CD4-positive, alpha-beta T cell treated with Interleukin-4 for 1 hour (primary cell): ENCODE data around the gene PCNX2.
A peak's percentile ranks its signal among the peaks of the same experiment; 100 is the strongest.

Experiments used
- DNase-seq, 2 donors: peaks; one replicate each; pipeline ENCODE4 v3.0.0-alpha.2; 2020 to 2022

PCNX2 gene

GRCh38 chr1:233255145-233255544 is 40.4 kb downstream of the PCNX2 start:
- DNase-seq: no peak

GRCh38 chr1:233253832-233254331 is 41.6 kb downstream of the PCNX2 start:
- no peak for DNase-seq

GRCh38 chr1:233253231-233253831 is 42.2 kb downstream of the PCNX2 start:
- no peak for DNase-seq

DNA sequence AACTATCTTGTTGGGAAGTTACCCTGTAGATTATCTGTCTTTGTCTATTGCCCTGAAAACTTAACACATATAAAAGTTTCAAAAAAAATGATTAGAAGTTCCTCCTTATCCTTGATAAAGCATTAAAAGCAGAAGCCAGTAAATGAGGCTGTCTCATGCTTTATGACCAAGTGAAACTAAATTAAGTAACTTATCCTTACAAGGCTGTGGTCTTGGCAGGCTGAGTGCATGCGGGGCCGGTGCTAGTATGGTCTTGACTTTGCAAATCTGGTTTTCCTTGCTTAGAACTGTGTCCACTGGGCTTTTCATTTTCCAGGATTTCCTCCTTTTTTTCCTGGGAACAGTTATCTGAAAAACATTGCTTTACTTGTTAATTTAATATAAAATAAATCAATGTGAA is 43.1 kb downstream of the PCNX2 start:
- no peak for DNase-seq

DNA sequence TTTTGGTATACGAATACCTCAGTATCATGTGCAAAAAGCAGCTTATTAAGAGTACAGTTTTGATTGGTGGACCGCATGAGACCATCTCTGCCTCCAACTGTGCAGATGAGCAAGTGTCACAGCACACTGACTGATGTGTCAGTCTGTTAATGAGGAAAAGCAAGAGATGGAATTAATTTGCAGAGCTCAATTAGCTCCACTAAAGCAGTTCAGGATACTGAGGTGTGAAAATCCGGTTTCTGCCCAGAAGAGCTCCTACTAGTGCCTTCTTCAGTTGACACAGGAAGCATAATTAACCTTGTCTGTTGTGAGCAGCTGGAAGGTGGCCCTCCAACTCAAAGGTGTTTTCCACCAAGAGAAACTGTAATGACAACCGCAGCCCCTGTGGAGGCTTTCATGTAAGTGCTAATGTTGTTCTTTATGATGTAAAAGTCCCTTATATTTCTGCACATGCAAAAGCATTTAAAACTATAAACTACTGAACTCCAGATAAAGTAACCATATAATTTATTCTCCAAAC is 44.3 kb downstream of the PCNX2 start:
- no peak for DNase-seq

- DNase-seq: no peak
Measured at GRCh38 chr1:233248014-233248413, 47.5 kb downstream of the PCNX2 start.

- DNase-seq: no peak
Measured at GRCh38 chr1:233246965-233247364, 48.6 kb downstream of the PCNX2 start.

DNA sequence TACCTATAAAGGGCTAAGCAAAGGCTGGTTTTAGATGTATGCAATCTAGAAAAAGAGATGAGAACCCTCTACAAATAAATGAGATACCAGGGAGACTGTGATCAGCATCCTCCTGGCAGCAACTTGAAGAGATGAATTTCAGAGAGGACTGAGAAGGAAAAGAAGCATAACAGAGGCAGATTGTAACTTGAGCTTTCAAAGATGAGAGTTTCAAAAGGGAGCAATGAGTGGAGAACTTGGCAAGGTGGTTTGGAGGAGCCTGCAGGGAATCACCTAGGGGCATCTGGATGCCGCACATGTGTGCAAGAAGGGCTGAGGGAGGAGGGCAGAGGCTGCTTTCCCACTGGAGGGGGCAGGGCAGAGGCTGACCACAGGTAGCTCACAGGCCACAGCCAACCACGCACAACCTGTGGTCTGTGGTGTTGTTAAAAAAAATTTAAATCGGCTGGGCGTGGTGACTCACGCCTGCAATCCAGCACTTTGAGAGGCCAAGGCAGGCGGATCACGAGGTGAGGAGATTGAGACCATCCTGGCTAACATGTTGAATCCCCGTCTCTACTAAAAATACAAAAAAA is 50.2 kb downstream of the PCNX2 start:
- no peak for DNase-seq

DNA sequence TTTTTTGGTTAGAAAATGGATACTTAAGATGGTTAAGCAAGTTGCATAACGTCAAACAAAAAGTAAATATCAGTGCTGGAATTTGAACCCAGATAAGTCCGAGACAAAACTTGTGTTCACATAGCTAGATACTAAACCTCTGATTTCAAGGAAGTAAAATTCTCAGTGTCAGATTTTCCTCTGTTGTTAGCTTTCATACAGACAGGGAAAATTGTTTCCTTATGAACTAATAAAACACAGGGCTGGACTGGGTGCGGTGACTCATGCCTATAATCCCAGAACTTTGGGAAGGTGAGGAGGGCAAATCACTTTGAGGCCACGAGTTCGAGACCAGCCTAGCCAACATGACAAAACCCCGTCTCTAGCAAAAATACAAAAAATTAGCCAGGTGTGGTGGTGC is 51.3 kb downstream of the PCNX2 start:
- DNase-seq: no peak

DNA sequence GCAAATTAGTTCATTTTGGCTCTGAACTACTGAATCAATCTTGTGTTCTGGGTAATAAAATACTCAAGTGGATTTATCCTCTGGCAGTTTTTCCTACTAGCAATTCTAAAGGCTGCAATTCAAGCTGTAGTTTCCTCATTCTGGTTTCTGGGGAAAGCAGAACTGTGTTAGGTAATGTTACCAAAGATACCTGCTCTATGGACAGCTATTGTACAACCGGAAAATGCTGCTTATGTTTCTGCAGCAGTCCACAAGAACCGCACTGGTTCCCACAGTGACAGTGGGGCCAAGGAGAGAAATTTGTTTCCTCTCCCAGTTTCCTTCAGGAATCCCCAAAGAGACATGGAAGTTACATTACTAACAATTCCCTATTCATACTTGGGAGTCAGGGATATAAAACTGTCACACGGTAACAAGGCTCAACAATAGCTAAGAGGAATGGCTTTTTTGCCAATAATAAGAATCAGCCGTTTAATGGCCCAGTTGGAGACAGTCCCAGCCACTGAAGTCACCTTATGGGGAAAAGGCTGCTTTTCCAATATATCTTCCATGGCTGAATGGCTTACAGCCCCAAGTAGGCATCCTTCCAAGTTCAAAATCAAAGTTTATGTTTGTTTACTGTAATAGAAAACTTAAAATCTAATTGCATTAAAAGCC is 52.6 kb downstream of the PCNX2 start:
- DNase-seq: no peak

GRCh38 chr1:233241759-233242158 is 53.8 kb downstream of the PCNX2 start:
- DNase-seq: no peak

DNA sequence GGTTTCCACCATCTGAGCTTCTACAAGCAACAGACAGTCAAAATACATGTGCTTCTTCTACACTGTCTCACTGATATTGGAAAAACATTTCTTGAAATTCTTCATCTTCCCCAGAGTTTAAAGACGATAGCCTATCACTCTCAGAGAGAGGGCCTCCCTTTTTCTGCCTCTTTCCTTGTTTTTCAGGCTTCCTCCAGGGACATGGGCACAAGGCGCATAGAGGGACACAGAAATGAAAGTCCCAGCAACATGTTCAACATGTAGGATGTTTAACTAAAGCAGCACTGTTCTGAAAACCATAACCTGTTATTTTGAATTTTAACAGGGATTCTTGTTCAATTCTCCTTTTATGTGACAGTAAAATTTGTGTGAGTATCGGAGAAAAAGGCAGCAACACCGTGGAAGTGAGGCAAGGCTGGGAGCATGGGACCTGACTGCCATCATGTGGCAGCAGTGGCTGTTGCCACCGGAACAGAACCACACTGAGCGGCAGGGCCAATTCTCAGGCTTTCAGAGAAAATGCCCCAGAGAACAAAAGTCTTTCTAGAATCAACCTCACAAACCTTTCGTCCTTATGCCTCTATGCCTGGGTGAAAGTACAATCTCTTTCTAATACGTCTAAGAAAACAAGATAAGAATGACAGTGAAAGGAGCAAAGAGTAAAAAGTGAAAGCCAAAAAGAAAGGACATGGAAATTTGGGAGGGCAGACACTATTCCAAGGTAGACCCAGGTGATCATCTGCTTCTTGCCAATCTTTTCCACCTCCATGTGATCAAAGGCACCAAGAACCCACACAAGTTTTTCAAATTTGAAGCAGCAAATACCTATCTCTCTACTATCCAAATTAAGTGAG is 54.5 kb downstream of the PCNX2 start:
- peak; percentile 4 to 27 for DNase-seq

- no peak for DNase-seq
Measured at GRCh38 chr1:233240371-233240770, 55.2 kb downstream of the PCNX2 start.

- DNase-seq: no peak
Measured at GRCh38 chr1:233238884-233239431, 56.6 kb downstream of the PCNX2 start.

- DNase-seq: no peak
Measured at GRCh38 chr1:233237647-233238046, 57.9 kb downstream of the PCNX2 start.

- DNase-seq: no peak
Measured at GRCh38 chr1:233233508-233234040, 62.0 kb downstream of the PCNX2 start.

- DNase-seq: no peak
Measured at GRCh38 chr1:233230011-233230410, 65.5 kb downstream of the PCNX2 start.

DNA sequence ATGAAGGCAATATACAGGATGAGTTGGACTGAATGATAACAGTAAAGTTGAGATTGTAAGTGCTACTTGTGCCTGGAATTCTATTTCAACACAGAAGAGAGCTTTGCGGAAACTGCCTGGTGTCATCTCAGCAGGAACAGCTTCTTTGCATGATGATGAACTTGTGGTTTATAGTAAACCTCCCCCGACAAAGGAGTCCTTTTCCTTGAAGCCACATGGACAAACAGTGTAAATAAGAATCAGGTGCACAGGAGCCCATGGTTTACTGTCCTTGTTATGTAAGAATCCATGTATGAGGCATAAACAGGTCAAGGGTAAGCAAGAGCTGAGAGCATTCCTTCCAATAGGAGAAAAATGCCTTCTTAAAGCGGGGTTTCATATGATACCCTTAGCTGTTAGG is 66.2 kb downstream of the PCNX2 start:
- DNase-seq: no peak

DNA sequence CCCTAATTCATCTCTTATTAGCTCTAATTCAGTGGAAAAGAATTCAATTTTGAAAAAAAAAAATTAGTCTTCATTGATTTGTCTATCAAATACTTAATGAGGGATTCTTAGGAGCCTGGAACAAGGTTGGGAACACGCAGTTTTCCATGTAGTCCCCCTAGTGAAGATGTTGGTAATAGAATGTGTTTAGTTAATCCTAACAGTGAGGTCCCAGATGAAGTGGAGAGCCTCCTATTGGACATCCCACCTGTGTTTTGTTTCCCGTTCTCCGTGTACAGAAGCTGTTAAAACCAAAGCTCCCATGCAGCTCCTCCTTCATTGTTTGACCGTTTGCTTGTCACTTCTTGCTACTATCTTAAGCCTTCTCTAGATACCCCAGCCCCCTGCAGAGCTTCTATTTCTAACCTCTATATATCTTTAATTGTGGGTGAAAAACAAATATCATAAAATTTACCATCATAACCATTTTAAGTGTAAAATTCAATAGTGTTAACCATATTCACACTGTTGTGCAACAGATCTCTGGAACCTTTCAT is 67.5 kb downstream of the PCNX2 start:
- no peak for DNase-seq

- no peak for DNase-seq
Measured at GRCh38 chr1:233224311-233224710, 71.2 kb downstream of the PCNX2 start.

- DNase-seq: no peak
Measured at GRCh38 chr1:233217832-233218231, 77.7 kb downstream of the PCNX2 start.

DNA sequence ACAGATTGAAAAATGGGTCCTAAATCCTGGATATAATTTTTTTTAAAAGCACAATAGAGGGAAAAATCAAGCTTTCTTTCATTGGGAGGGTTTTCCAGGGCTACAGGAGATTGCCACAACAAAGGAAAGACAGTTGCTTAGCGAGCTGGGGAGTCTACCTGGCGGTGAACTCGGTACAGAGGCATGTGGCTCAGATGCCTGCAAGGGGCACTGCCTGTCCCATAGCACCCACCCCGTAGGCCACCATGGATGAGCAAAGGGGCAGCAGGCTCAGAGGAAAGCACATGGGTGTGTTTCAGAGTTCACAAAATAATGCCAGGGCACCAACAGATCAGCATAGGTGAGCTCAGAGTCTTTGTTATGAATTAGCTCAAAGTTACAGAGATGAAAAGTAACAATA is 79.5 kb downstream of the PCNX2 start:
- DNase-seq: no peak
